Measurements from ENCODE around the gene AOX1.
"Not testable (repeated sequence)": the region's sequence is repeated elsewhere in the genome, so short reads cannot be mapped to it uniquely, and the experiment has no call there.

The AOX1 gene

DNA sequence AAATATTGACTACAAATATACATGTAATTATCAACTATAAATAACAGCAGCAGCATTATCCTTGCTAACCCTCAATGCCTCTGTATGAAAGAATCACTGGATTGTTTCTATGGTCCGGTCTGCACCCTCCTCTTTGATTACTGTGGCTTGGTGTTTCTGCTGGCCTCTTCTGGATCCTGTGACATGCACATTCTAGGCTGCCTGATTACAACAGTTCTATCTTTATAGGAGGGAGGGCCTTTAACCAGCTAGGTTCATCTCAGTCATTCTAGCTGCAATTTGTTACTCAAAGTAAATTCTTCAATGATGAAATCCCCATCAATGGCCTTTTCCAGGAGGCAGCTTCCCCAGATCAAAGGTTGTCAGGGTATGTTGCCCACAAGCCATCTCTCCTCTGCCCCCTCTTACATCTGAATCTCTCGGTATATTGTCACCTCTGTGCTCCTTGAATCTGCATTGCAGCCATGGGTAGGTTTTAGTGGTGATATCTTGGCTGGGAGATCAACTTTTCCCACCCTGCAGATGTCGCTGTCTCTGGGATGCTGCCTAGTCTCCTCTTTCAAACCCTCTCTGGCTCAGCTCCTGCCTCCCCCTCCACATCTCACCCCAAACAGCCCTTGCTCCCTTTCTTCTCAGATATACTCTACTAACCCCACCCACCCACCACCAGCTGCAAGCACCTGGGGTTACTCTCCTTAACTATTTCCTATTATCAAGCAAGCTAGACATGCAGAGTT lies 119.7 kb downstream of the AOX1 start:
- no peak for FAIRE-seq

DNA sequence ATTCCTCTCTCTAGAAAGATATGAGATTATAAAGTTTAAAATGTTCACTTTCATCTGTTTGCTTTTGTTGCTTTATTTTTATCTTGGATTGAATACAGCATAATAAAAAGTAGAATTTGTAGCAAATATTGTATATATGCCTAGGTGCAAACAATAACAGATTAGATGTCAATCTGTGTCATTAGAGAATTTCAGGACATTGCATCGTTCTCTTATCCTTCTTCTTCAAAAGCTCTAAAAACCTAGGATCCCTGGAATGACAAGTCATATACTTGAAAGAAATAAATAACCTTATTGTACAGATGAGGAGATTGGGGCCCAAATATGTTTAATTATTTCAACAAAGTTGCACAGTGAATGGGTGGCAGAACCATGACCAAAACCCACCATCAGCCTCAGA lies 123.1 kb downstream of the AOX1 start:
- FAIRE-seq: no peak

DNA sequence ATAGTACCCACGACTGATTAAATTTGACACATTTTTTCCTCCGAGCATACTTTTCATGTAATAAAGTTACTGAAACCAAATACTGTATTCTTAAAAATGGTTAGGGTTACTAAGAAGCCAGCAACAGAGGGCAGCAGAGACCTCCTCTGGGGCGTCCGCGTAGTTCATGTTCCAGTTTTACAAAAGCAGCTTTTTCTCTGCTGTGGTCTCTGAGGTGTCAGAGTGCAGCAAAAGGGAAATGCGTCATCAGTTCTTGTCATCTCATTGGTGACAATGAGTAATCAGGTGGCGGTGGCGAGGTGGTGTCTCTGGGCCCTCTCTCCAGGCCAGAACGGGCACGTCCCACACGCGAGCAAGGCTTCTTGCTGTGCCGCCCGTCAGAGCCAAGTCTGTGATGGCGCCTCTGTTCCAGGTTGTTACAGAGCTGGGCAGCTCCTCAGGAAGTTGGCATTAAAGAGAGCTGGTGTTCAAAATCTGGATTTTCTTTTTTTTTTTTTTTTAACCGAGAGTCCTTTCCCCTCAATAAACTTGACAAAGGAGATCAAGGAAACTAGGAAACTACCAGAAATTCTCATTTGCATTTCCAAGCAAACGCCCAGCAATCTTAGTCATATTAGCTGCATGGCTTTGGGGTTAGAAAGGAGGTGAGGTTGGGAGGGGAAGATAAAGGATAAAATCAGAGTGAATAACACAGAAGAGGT lies 127.3 kb downstream of the AOX1 start:
- peak; percentile 89 for FAIRE-seq

DNA sequence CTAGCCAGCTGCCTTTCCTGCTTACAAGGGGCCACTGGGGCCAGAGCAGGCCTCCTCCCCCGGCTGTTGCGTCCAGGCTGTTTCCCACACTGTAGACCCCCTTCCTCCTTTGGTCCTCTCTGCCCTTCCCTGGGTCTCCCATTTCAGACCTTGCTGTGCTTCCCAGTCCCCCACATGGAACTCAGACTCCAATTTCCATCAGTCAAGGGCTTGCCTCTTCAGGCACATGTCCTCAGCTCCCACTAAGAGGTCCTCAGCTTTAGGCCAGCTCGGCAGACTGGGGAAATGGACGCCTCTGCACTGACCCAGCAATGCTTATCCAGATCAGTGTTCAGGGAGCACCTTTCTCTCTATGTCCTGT lies 127.9 kb downstream of the AOX1 start:
- FAIRE-seq: no peak

DNA sequence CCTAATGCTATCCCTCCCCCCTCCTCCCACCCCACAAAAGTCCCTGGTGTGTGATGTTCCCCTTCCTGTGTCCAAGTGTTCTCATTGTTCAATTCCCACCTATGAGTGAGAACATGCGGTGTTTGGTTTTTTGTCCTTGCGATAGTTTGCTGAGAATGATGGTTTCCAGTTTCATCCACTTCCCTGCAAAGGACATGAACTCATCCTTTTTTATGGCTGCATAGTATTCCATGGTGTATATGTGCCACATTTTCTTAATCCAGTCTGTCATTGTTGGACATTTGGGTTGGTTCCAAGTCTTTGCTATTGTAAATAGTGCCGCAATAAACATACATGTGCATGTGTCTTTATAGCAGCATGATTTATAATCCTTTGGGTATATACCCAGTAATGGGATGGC lies 129.2 kb downstream of the AOX1 start:
- not testable (repeated sequence) for FAIRE-seq

DNA sequence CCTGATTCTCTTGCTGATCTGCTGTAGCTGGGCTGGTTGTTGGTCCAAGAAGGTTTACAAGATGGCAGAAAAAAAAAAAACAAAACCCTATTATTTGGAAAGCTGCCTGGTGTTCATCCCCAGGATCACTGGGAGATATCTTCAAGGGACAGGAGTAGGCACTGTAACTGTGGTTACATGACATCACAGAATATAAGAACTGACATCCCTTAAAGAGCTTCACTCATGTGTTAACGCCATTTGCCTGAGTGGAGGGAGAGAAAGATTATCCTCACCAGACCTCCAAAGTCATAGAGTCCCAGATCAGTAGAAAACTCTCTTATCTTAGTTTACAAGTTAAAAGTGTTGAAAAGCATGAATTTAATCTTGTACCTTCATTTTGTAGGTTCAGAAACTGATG lies 130.6 kb downstream of the AOX1 start:
- no peak for FAIRE-seq
